ENCODE measurements around the gene CLEC12A.
A peak's percentile ranks its signal among the peaks of the same experiment; 100 is the strongest.
"Not testable (repeated sequence)": the region's sequence is repeated elsewhere in the genome, so short reads cannot be mapped to it uniquely, and the experiment has no call there.

The CLEC12A gene

GRCh38 chr12:9948606-9949296 lies 22.5 kb upstream of the CLEC12A start:
- Mint-ChIP-seq H3K27ac (peak overlapping the region; percentile 46), H3K27me3 (no peaks in the 10 kb centered on the region), H3K9me3 (no peaks in the 10 kb centered on the region), H3K4me3 (peak overlapping the region; percentile 35), H3K36me3 (ENCODE audit: low read depth) (no peaks in the 10 kb centered on the region), H3K4me1 (peaks cover 47% of the 10 kb centered on the region)
- ATAC-seq = peak; percentile 82
- no peak for DNase-seq

GRCh38 chr12:9951026-9951675 lies 20.1 kb upstream of the CLEC12A start:
- no peak overlapping the region for H3K27ac Mint-ChIP-seq
- ATAC-seq = peak; percentile 75
- no peaks in the 10 kb centered on the region for H3K36me3 Mint-ChIP-seq (ENCODE audit: low read depth)
- H3K4me1 Mint-ChIP-seq = peaks cover 45% of the 10 kb centered on the region
- DNase-seq = peak; percentile 23
- H3K4me3 Mint-ChIP-seq = peak overlapping the region; percentile 10
- no peaks in the 10 kb centered on the region for H3K9me3 Mint-ChIP-seq
- no peaks in the 10 kb centered on the region for H3K27me3 Mint-ChIP-seq

GRCh38 chr12:9952954-9953729 lies 18.1 kb upstream of the CLEC12A start:
- not testable (repeated sequence) for H3K9me3 Mint-ChIP-seq; H3K4me3 Mint-ChIP-seq; ATAC-seq; H3K36me3 Mint-ChIP-seq (ENCODE audit: low read depth); H3K27me3 Mint-ChIP-seq; DNase-seq; H3K27ac Mint-ChIP-seq
- peaks cover 51% of the 10 kb centered on the region for H3K4me1 Mint-ChIP-seq

GRCh38 chr12:9957834-9958233 lies 13.4 kb upstream of the CLEC12A start:
- Mint-ChIP-seq H3K36me3 (ENCODE audit: low read depth) (no peaks in the 10 kb centered on the region), H3K4me1 (peaks cover 29% of the 10 kb centered on the region), H3K27me3 (no peaks in the 10 kb centered on the region), H3K9me3 (no peaks in the 10 kb centered on the region), H3K27ac (no peak overlapping the region), H3K4me3 (no peak overlapping the region)
- DNase-seq (no peak), ATAC-seq (peak; percentile 24)

- no peak for ATAC-seq
- Mint-ChIP-seq H3K27ac (no peak overlapping the region), H3K4me3 (no peak overlapping the region), H3K9me3 (no peaks in the 10 kb centered on the region), H3K27me3 (no peaks in the 10 kb centered on the region), H3K4me1 (peaks cover 29% of the 10 kb centered on the region), H3K36me3 (ENCODE audit: low read depth) (no peaks in the 10 kb centered on the region)
- no peak for DNase-seq
Observed at GRCh38 chr12:9960590-9960989, 10.6 kb upstream of the CLEC12A start.

GRCh38 chr12:9961106-9961505 lies 10.1 kb upstream of the CLEC12A start:
- no peak overlapping the region for H3K27ac Mint-ChIP-seq
- no peak for DNase-seq
- H3K4me3 Mint-ChIP-seq = no peak overlapping the region
- H3K36me3 Mint-ChIP-seq (ENCODE audit: low read depth) = no peaks in the 10 kb centered on the region
- no peak for ATAC-seq
- H3K27me3 Mint-ChIP-seq = no peaks in the 10 kb centered on the region
- no peaks in the 10 kb centered on the region for H3K9me3 Mint-ChIP-seq
- H3K4me1 Mint-ChIP-seq = peaks cover 26% of the 10 kb centered on the region

GRCh38 chr12:9961901-9962300 lies 9.3 kb upstream of the CLEC12A start:
- Mint-ChIP-seq H3K27ac (no peak overlapping the region), H3K4me3 (no peak overlapping the region), H3K4me1 (peaks cover 26% of the 10 kb centered on the region), H3K27me3 (no peaks in the 10 kb centered on the region), H3K36me3 (ENCODE audit: low read depth) (no peaks in the 10 kb centered on the region), H3K9me3 (no peaks in the 10 kb centered on the region)
- no peak for DNase-seq
- no peak for ATAC-seq

GRCh38 chr12:9969673-9970072 lies 1.5 kb upstream of the CLEC12A start:
- DNase-seq = no peak
- Mint-ChIP-seq H3K27ac (no peak overlapping the region), H3K4me1 (no peaks in the 10 kb centered on the region), H3K36me3 (ENCODE audit: low read depth) (no peaks in the 10 kb centered on the region), H3K27me3 (no peaks in the 10 kb centered on the region), H3K4me3 (no peak overlapping the region), H3K9me3 (no peaks in the 10 kb centered on the region)
- no peak for ATAC-seq

- DNase-seq (no peak), ATAC-seq (no peak)
- Mint-ChIP-seq H3K9me3 (peaks cover 18% of the 10 kb centered on the region), H3K27me3 (no peaks in the 10 kb centered on the region), H3K4me1 (no peaks in the 10 kb centered on the region), H3K36me3 (ENCODE audit: low read depth) (peaks cover 3% of the 10 kb centered on the region), H3K27ac (no peak overlapping the region), H3K4me3 (no peak overlapping the region)
Observed at GRCh38 chr12:9973949-9974348, 2.7 kb downstream of the CLEC12A start.

- H3K4me1 Mint-ChIP-seq; DNase-seq; ATAC-seq; H3K36me3 Mint-ChIP-seq (ENCODE audit: low read depth); H3K4me3 Mint-ChIP-seq; H3K27ac Mint-ChIP-seq; H3K27me3 Mint-ChIP-seq: not testable (repeated sequence)
- peaks cover 18% of the 10 kb centered on the region for H3K9me3 Mint-ChIP-seq
Observed at GRCh38 chr12:9974731-9975130, 3.5 kb downstream of the CLEC12A start.

GRCh38 chr12:9975614-9976013 lies 4.4 kb downstream of the CLEC12A start:
- no peak for ATAC-seq
- no peak overlapping the region for H3K4me3 Mint-ChIP-seq
- H3K36me3 Mint-ChIP-seq (ENCODE audit: low read depth) = peaks cover 3% of the 10 kb centered on the region
- peaks cover 18% of the 10 kb centered on the region for H3K9me3 Mint-ChIP-seq
- H3K27me3 Mint-ChIP-seq = no peaks in the 10 kb centered on the region
- no peak for DNase-seq
- no peak overlapping the region for H3K27ac Mint-ChIP-seq
- no peaks in the 10 kb centered on the region for H3K4me1 Mint-ChIP-seq

- not testable (repeated sequence) for ATAC-seq; DNase-seq; H3K4me1 Mint-ChIP-seq; H3K27ac Mint-ChIP-seq; H3K27me3 Mint-ChIP-seq; H3K4me3 Mint-ChIP-seq; H3K36me3 Mint-ChIP-seq (ENCODE audit: low read depth)
- H3K9me3 Mint-ChIP-seq = peaks cover 18% of the 10 kb centered on the region
Observed at GRCh38 chr12:9976626-9977025, 5.4 kb downstream of the CLEC12A start.

- H3K27me3 Mint-ChIP-seq = no peaks in the 10 kb centered on the region
- no peak overlapping the region for H3K4me3 Mint-ChIP-seq
- peaks cover 3% of the 10 kb centered on the region for H3K36me3 Mint-ChIP-seq (ENCODE audit: low read depth)
- peaks cover 18% of the 10 kb centered on the region for H3K9me3 Mint-ChIP-seq
- ATAC-seq (no peak), DNase-seq (no peak)
- H3K4me1 Mint-ChIP-seq = no peaks in the 10 kb centered on the region
- no peak overlapping the region for H3K27ac Mint-ChIP-seq
Observed at GRCh38 chr12:9977916-9978315, 6.7 kb downstream of the CLEC12A start.

GRCh38 chr12:9980126-9980525 lies 8.9 kb downstream of the CLEC12A start:
- Mint-ChIP-seq H3K27ac (no peak overlapping the region), H3K9me3 (peaks cover 15% of the 10 kb centered on the region), H3K36me3 (ENCODE audit: low read depth) (peaks cover 3% of the 10 kb centered on the region), H3K4me3 (no peak overlapping the region), H3K4me1 (no peaks in the 10 kb centered on the region), H3K27me3 (no peaks in the 10 kb centered on the region)
- ATAC-seq (no peak), DNase-seq (no peak)

- DNase-seq (no peak), ATAC-seq (no peak)
- peaks cover 8% of the 10 kb centered on the region for H3K27me3 Mint-ChIP-seq
- no peaks in the 10 kb centered on the region for H3K36me3 Mint-ChIP-seq (ENCODE audit: low read depth)
- H3K9me3 Mint-ChIP-seq = no peaks in the 10 kb centered on the region
- H3K27ac Mint-ChIP-seq = no peak overlapping the region
- H3K4me3 Mint-ChIP-seq = no peak overlapping the region
- H3K4me1 Mint-ChIP-seq = peaks cover 2% of the 10 kb centered on the region
Observed at GRCh38 chr12:9991876-9992275, 20.7 kb downstream of the CLEC12A start.

Data from activated naive CD8-positive, alpha-beta T cell treated with anti-CD3 and anti-CD28 coated beads, Interleukin-2, amount 50 U/mL, for 24 hours (primary cell).